Endothelial cell of umbilical vein (primary cell): ENCODE results near the gene PRICKLE4.

Experiments
- CTCF ChIP-seq, 2 donors: IDR thresholded peaks; 1 replicate in 1 of 2; 2 replicates in 1 of 2; pipeline ENCODE4 v1.5.1; 2011; ENCODE audit warnings: low read length in 2 of 2, mild to moderate bottlenecking in 2 of 2, moderate library complexity in 2 of 2, control low read depth in 1 of 2, inconsistent platforms in 1 of 2, low read depth in 1 of 2; ENCODE audit not compliant: insufficient read depth in 1 of 2; ENCODE audit errors: extremely low read depth in 1 of 2
- POLR2A ChIP-seq: IDR thresholded peaks from 2 replicates; pipeline ENCODE4 v1.6.1; 2012; ENCODE audit warnings: low read depth, mild to moderate bottlenecking, control low read depth, low read length

DNA sequence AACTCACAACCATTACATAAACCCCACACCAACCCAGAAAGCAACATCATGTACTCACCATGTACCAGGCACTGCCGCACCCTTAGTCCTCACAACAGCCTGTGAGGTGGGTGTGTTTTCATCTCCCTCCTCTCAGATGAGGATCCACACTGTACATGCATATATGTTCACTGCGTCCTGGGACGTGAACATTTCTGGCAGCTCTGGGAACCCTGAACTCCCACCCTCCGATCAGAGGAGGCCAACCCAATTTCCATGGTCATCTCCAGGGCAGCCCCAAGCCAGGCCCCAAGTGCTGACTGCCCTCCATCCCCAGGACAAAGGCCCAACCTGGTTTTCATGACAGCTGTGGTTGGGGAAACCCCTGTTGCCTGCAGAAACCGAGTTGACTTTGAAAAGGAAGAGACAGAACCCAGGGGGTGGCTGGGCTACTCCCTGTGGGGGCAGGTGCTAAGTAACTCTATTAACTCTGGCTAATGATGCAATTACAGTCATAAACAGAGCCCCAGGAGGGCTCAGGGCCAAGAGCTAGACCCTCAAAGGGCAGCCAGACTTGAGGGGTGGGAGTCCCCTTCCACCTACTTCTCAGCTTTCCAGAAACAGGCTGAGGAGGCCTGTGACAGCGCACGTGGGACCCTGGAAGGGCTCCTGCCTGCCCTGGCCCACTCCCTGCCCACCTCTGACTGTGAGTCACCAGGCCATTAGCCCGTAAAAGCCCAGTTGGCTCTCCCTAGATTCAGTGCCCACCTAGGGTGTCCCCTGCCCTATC is 47.8 kb upstream of the PRICKLE4 start:
- TF ChIP-seq CTCF (IDR thresholded peaks at IDR 0.05; ENCODE audit: extremely low read depth in 1 of 2, insufficient read depth in 1 of 2, low read depth in 1 of 2, low read length in 2 of 2) = no peak
- no peak for TF ChIP-seq POLR2A
